Measurements from ENCODE around the gene PAPPA2. TPM values are rescaled to one million over a fixed set of nuclear protein-coding genes. Genes with fewer than 3 reads are reported as not detected.

Gene PAPPA2
- polyA plus RNA-seq, 6 donors from 2014 or later: not detected

- Mint-ChIP-seq H3K27me3 (peaks cover 5 to 23% (median 8%) of the 10 kb centered on the region in 3 donors), H3K36me3 (no peaks in the 10 kb centered on the region), H3K4me3 (no peak overlapping the region), H3K27ac (no peak overlapping the region), H3K9me3 (peaks cover 0 to 1% (median 0%) of the 10 kb centered on the region in 7 donors), H3K4me1 (no peaks in the 10 kb centered on the region)
- DNase-seq: no peak
- ATAC-seq (ENCODE audit: low read depth in 2 of 2): no peak
Observed at GRCh38 chr1:176566004-176566975, 103.3 kb downstream of the PAPPA2 start.

GRCh38 chr1:176567190-176567794 lies 104.3 kb downstream of the PAPPA2 start:
- ATAC-seq (ENCODE audit: low read depth in 2 of 2) (no peak), DNase-seq (no peak)
- H3K4me3 Mint-ChIP-seq: no peak overlapping the region
- no peak overlapping the region for H3K27ac Mint-ChIP-seq
- H3K36me3 Mint-ChIP-seq: no peaks in the 10 kb centered on the region
- H3K4me1 Mint-ChIP-seq: no peaks in the 10 kb centered on the region
- H3K27me3 Mint-ChIP-seq: peaks cover 5 to 23% (median 9%) of the 10 kb centered on the region in 3 donors
- H3K9me3 Mint-ChIP-seq: no peaks in the 10 kb centered on the region

DNA sequence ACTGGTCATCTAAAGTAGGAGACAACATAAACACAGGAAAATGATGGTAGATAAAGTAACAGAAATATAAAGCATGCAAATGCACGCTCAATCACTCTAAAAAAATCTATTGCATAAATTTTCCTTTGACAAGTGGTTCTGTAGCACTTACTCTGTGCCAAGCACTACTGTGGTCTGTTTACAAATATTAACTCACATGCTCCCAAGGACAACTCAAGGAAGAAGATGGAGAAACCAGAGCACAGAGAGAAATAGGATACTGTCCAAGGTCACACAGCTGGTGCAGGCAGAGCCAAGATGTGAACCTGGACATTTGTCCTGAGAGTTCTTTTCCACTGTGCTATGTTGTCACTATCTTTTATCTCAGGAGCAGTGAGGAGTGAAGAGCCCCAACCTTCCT lies 105.2 kb downstream of the PAPPA2 start:
- Mint-ChIP-seq H3K4me3 (no peak overlapping the region), H3K9me3 (no peaks in the 10 kb centered on the region)

DNA sequence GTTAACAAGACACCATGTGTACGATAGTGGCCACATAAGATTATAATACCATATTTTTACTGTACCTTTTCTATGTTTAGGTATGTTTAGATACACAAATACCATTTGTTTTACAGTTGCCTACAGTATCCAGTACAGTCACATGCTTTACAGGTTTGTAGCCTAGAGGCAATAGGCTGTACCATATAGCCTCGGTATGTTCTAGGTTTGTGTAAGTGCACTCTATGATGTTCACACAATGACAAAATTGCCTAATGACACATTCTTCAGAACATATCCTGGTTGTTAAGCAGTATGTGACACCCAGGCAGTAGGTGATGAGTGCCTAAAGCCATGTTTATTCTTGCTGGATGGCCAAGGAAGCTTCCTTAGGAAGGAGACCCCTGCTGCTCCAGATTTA lies 111.8 kb downstream of the PAPPA2 start:
- no peaks in the 10 kb centered on the region for H3K36me3 Mint-ChIP-seq
- H3K9me3 Mint-ChIP-seq: no peaks in the 10 kb centered on the region
- H3K27me3 Mint-ChIP-seq: peaks cover 10 to 14% (median 11%) of the 10 kb centered on the region in 3 donors
- H3K4me1 Mint-ChIP-seq: no peaks in the 10 kb centered on the region
- no peak for DNase-seq
- no peak overlapping the region for H3K4me3 Mint-ChIP-seq
- no peak overlapping the region for H3K27ac Mint-ChIP-seq
- no peak for ATAC-seq (ENCODE audit: low read depth in 2 of 2)

More for the DNA sequence above, 105.2 kb downstream of the PAPPA2 start:
- H3K27me3 Mint-ChIP-seq: peaks cover 5 to 23% (median 9%) of the 10 kb centered on the region in 3 donors
- no peak overlapping the region for H3K27ac Mint-ChIP-seq
- ATAC-seq (ENCODE audit: low read depth in 2 of 2) (no peak), DNase-seq (no peak)
- H3K36me3 Mint-ChIP-seq: no peaks in the 10 kb centered on the region
- no peaks in the 10 kb centered on the region for H3K4me1 Mint-ChIP-seq

DNA sequence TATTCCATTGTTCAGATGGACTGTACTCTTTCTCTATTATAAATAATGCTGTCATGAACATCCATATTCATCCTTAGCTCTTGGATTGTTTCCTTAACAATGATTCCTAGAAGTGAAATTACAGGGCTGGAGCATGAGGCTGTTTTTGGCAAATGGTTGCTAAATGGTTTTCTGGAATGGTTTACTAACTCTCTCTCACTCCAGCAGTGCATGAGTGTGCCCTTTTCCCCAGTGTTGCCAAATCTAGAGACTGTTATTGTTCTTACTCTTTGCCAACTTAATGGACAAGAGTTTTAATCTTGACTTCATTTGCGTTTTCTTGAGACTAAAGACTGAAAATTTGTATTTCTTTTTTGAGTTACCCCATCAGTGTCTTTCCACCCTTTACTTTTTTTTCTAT lies 113.0 kb downstream of the PAPPA2 start:
- ATAC-seq (ENCODE audit: low read depth in 2 of 2) (no peak), DNase-seq (no peak)
- no peaks in the 10 kb centered on the region for H3K36me3 Mint-ChIP-seq
- H3K9me3 Mint-ChIP-seq: no peaks in the 10 kb centered on the region
- H3K4me1 Mint-ChIP-seq: no peaks in the 10 kb centered on the region
- no peak overlapping the region for H3K4me3 Mint-ChIP-seq
- peaks cover 6 to 8% (median 7%) of the 10 kb centered on the region in 3 donors for H3K27me3 Mint-ChIP-seq
- H3K27ac Mint-ChIP-seq: no peak overlapping the region

- DNase-seq: no peak
- no peaks in the 10 kb centered on the region for H3K9me3 Mint-ChIP-seq
- peaks cover 5% of the 10 kb centered on the region in 3 donors for H3K27me3 Mint-ChIP-seq
- no peak for ATAC-seq (ENCODE audit: low read depth in 2 of 2)
- no peak overlapping the region for H3K4me3 Mint-ChIP-seq
- no peaks in the 10 kb centered on the region for H3K4me1 Mint-ChIP-seq
- H3K27ac Mint-ChIP-seq: no peak overlapping the region
- no peaks in the 10 kb centered on the region for H3K36me3 Mint-ChIP-seq
Observed at GRCh38 chr1:176576670-176577069, 113.7 kb downstream of the PAPPA2 start.

DNA sequence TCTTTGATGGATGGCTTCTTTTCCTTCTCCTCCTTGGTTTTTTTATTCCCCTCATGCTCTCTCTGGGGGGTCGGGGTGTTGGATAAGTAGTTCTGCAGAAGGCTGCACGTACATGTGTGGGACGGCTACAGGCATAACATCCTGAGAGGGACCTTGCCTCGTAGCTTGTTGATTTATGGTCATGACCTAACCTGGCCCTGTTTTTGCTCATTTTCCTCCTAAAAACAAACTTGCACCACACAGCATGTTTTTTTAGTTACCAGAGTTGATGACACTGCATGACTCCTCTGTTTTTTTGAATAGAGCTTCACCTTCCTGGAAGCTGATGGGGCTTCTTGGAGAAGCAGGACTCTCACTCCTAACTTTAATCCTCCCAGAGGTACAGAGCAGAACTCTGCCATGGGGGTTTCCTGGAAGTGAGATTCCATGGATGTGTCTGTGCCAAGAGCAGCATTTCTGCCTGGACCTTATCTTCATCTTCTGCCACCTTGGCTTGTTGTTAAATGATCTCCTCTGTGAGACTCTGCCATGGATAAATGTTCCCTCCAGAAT lies 114.7 kb downstream of the PAPPA2 start:
- Mint-ChIP-seq H3K9me3 (no peaks in the 10 kb centered on the region), H3K4me3 (no peak overlapping the region), H3K36me3 (no peaks in the 10 kb centered on the region), H3K27ac (no peak overlapping the region), H3K4me1 (no peaks in the 10 kb centered on the region), H3K27me3 (peaks cover 5% of the 10 kb centered on the region in 3 donors)
- ATAC-seq (ENCODE audit: low read depth in 2 of 2) (no peak), DNase-seq (no peak)

DNA sequence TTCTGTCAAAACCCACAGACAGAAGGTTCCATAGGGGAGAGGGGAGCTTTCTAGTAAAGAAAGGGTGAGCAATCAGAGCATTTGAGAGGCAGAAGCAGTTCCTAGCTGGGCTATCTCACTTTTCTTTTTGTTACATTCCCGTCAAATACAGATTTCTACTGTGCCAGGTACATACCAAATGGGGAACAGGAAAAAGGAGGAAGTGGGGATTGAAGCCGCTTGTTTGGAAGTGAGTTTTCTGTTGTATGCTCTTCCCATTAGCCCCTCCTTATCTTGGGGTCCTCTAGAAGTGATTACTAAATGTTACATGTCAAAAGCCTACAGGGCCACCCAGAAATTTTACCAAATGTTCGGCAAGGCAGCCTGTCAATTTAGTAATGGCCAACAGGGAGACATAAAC lies 116.1 kb downstream of the PAPPA2 start:
- DNase-seq: no peak
- H3K4me1 Mint-ChIP-seq: no peaks in the 10 kb centered on the region
- H3K27me3 Mint-ChIP-seq: peaks cover 5% of the 10 kb centered on the region in 3 donors
- no peak overlapping the region for H3K27ac Mint-ChIP-seq
- H3K36me3 Mint-ChIP-seq: no peaks in the 10 kb centered on the region
- no peak overlapping the region for H3K4me3 Mint-ChIP-seq
- no peak for ATAC-seq (ENCODE audit: low read depth in 2 of 2)
- no peaks in the 10 kb centered on the region for H3K9me3 Mint-ChIP-seq

DNA sequence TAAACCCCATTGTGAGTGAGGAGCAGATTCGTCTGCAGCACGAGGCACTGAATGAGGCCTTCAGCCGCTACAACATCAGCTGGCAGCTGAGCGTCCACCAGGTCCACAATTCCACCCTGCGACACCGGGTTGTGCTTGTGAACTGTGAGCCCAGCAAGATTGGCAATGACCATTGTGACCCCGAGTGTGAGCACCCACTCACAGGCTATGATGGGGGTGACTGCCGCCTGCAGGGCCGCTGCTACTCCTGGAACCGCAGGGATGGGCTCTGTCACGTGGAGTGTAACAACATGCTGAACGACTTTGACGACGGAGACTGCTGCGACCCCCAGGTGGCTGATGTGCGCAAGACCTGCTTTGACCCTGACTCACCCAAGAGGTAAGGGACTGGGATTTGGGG lies 132.2 kb downstream of the PAPPA2 start:
- H3K27ac Mint-ChIP-seq: no peak overlapping the region
- DNase-seq: no peak
- no peaks in the 10 kb centered on the region for H3K36me3 Mint-ChIP-seq
- H3K9me3 Mint-ChIP-seq: peaks cover 0 to 4% (median 0%) of the 10 kb centered on the region in 7 donors
- no peak overlapping the region for H3K4me3 Mint-ChIP-seq
- ATAC-seq (ENCODE audit: low read depth in 2 of 2): no peak
- peaks cover 0 to 12% (median 6%) of the 10 kb centered on the region in 3 donors for H3K27me3 Mint-ChIP-seq
- no peaks in the 10 kb centered on the region for H3K4me1 Mint-ChIP-seq

GRCh38 chr1:176601348-176601747 lies 138.4 kb downstream of the PAPPA2 start:
- DNase-seq: no peak
- peaks cover 0 to 5% (median 4%) of the 10 kb centered on the region in 3 donors for H3K27me3 Mint-ChIP-seq

GRCh38 chr1:176602388-176603004 lies 139.5 kb downstream of the PAPPA2 start:
- H3K4me1 Mint-ChIP-seq: no peaks in the 10 kb centered on the region
- no peaks in the 10 kb centered on the region for H3K36me3 Mint-ChIP-seq
- peaks cover 0 to 6% (median 0%) of the 10 kb centered on the region in 7 donors for H3K9me3 Mint-ChIP-seq
- H3K27ac Mint-ChIP-seq: no peak overlapping the region
- no peak overlapping the region for H3K4me3 Mint-ChIP-seq
- DNase-seq: no peak
- peaks cover 0 to 5% (median 4%) of the 10 kb centered on the region in 3 donors for H3K27me3 Mint-ChIP-seq
- no peak for ATAC-seq (ENCODE audit: low read depth in 2 of 2)

More at GRCh38 chr1:176601348-176601747, 138.4 kb downstream of the PAPPA2 start:
- no peaks in the 10 kb centered on the region for H3K36me3 Mint-ChIP-seq
- H3K27ac Mint-ChIP-seq: no peak overlapping the region
- H3K4me1 Mint-ChIP-seq: no peaks in the 10 kb centered on the region
- peaks cover 0 to 6% (median 0%) of the 10 kb centered on the region in 7 donors for H3K9me3 Mint-ChIP-seq
- no peak for ATAC-seq (ENCODE audit: low read depth in 2 of 2)
- no peak overlapping the region for H3K4me3 Mint-ChIP-seq

- DNase-seq: no peak
- H3K36me3 Mint-ChIP-seq: no peaks in the 10 kb centered on the region
- ATAC-seq (ENCODE audit: low read depth in 2 of 2): no peak
- no peak overlapping the region for H3K27ac Mint-ChIP-seq
- peaks cover 0 to 5% (median 4%) of the 10 kb centered on the region in 3 donors for H3K27me3 Mint-ChIP-seq
- no peaks in the 10 kb centered on the region for H3K4me1 Mint-ChIP-seq
- H3K9me3 Mint-ChIP-seq: peaks cover 0 to 6% (median 0%) of the 10 kb centered on the region in 7 donors
- H3K4me3 Mint-ChIP-seq: no peak overlapping the region
Observed at GRCh38 chr1:176603696-176604095, 140.7 kb downstream of the PAPPA2 start.

- ATAC-seq (ENCODE audit: low read depth in 2 of 2) (no peak), DNase-seq (no peak)
- H3K36me3 Mint-ChIP-seq: no peaks in the 10 kb centered on the region
- H3K27ac Mint-ChIP-seq: no peak overlapping the region
- H3K4me3 Mint-ChIP-seq: no peak overlapping the region
- H3K27me3 Mint-ChIP-seq: peaks cover 0 to 6% (median 5%) of the 10 kb centered on the region in 3 donors
- H3K4me1 Mint-ChIP-seq: no peaks in the 10 kb centered on the region
- peaks cover 0 to 4% (median 0%) of the 10 kb centered on the region in 7 donors for H3K9me3 Mint-ChIP-seq
Observed at GRCh38 chr1:176604461-176604860, 141.5 kb downstream of the PAPPA2 start.
